ENCODE measurements around the gene ZFP3. TPM values are rescaled to one million over a fixed set of nuclear protein-coding genes. Genes with fewer than 3 reads are reported as not detected.

Gene ZFP3
- 1 to 10 TPM; 3.2 to 5.9 (median 4.0) TPM for total RNA-seq

GRCh38 chr17:5078106-5079028 is at the start of gene ZFP3:
ZFP3 (plus strand) TSS chr17:5078467; CDS start chr17:5091505, 13,038 bp downstream.
- no peak for TF ChIP-seq CTCF (IDR thresholded peaks at IDR 0.05; ENCODE audit: low read depth)

DNA sequence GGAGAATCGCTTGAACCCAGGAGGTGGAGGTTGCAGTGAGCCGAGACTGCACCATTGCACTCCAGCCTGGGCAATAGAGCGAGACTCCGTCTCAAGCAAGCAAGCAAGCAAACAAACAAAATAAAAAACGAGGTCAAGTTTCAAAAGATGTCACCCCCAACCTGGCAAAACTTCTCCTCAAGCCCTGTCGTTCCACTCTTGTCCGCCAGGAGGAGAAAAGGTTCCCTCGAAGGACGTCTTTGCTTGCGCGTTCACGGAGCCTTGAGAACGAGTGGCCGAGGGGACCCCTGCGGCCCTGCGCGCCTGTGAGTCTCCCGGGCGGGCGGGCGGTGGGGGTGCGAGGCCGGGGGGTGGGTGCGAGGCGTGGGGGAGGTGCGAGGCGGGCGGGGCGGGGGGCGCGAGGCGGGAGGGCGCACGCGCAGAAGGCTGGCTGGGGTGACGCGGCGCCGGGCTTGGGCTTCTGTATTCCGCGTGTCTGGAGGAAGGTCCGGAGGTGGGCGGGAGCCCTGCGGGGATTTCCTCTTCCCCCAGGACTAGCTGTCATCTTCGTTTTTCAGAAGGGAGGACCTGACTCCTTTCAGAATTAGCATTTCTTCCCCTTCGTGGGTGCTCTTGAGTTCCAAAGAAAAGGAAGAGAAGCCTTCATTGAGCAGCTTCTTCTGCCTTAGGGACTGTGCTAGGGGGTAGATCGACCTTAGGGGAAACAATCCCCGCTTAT is 46.7 kb upstream of the ZFP3 start:
- no peak for TF ChIP-seq CTCF (IDR thresholded peaks at IDR 0.05; ENCODE audit: low read depth)

GRCh38 chr17:5032865-5033264 is 45.4 kb upstream of the ZFP3 start:
- no peak for TF ChIP-seq CTCF (IDR thresholded peaks at IDR 0.05; ENCODE audit: low read depth)

GRCh38 chr17:5033352-5034015 is 44.8 kb upstream of the ZFP3 start:
- no peak for TF ChIP-seq CTCF (IDR thresholded peaks at IDR 0.05; ENCODE audit: low read depth)

DNA sequence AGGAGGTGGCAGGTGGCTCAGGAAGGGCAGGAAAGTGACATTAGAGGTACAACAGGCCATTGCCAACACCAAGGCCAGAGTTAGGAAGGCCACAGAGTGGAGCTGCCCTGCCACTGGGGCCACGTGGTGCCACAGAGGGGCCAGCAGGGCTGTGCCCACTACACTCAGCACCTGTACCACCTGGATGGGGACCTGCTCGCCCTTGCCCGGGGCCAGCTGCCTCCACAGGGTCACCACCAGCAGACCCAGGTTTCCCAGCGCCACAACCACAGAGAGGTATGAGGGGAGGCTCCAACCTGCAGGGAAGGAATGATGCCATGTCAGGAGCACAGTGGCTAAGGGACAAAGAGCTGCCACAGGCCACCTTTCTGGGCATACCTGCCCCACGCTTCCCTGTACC is 44.2 kb upstream of the ZFP3 start:
- TF ChIP-seq CTCF (IDR thresholded peaks at IDR 0.05; ENCODE audit: low read depth): no peak

GRCh38 chr17:5034651-5035050 is 43.6 kb upstream of the ZFP3 start:
- TF ChIP-seq CTCF (IDR thresholded peaks at IDR 0.05; ENCODE audit: low read depth): no peak

- TF ChIP-seq CTCF (IDR thresholded peaks at IDR 0.05; ENCODE audit: low read depth): no peak
These were observed 43.0 kb upstream of the ZFP3 start, which contains the start of gene SLC52A1 for GRCh38 chr17:5035315-5035714. SLC52A1 (minus strand) TSS chr17:5035426; CDS start chr17:5034606, 820 bp downstream.

All from subcutaneous adipose tissue (tissue), 4 donors.